GM12801 (cell line): ENCODE results near the gene MACIR.

Experiments used
- TF ChIP-seq, protein P1 (sequence below): IDR thresholded peaks from one replicate; pipeline ENCODE4 v1.5.1; 2011; ENCODE audit warnings: control low read depth; ENCODE audit not compliant: insufficient read length; ENCODE audit errors: extremely low read depth

The MACIR gene, protein sequence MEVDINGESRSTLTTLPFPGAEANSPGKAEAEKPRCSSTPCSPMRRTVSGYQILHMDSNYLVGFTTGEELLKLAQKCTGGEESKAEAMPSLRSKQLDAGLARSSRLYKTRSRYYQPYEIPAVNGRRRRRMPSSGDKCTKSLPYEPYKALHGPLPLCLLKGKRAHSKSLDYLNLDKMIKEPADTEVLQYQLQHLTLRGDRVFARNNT

DNA sequence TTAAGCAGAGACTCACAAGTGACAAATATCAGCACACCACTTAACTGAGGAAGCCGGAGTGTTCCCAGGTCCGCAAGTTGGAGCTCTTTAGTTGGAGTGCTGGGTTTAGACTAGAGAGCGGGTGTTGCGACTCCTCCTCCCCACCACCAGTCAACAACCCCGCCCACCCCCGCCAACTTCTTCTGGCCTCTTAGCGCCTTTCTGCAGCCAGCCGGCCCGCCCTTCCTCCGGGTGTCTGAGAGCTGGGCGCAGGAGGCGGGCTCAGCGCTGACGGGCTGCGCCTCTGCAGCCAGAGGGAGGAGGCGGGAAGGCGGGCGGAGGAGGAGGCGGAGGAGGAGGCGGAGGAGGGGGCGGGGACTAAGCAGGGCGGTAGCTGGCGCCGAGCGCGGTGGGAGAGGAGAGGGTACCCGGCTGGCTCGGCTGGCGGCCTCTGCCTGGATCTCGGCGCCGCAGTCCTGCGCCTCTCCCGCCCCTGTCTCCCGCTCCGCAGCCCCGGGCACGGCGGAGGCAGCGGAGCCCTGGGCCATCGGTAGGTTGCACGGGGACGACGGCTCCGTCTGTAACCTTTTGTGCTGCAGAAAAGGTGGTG lies at the start of gene MACIR:
TSS of gene MACIR (plus strand) at position 396 of the 589 bp plus-strand sequence. CDS start 17,157 bp downstream, outside the sequence.
- TF ChIP-seq, protein P1, sequence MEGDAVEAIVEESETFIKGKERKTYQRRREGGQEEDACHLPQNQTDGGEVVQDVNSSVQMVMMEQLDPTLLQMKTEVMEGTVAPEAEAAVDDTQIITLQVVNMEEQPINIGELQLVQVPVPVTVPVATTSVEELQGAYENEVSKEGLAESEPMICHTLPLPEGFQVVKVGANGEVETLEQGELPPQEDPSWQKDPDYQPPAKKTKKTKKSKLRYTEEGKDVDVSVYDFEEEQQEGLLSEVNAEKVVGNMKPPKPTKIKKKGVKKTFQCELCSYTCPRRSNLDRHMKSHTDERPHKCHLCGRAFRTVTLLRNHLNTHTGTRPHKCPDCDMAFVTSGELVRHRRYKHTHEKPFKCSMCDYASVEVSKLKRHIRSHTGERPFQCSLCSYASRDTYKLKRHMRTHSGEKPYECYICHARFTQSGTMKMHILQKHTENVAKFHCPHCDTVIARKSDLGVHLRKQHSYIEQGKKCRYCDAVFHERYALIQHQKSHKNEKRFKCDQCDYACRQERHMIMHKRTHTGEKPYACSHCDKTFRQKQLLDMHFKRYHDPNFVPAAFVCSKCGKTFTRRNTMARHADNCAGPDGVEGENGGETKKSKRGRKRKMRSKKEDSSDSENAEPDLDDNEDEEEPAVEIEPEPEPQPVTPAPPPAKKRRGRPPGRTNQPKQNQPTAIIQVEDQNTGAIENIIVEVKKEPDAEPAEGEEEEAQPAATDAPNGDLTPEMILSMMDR = no peak

DNA sequence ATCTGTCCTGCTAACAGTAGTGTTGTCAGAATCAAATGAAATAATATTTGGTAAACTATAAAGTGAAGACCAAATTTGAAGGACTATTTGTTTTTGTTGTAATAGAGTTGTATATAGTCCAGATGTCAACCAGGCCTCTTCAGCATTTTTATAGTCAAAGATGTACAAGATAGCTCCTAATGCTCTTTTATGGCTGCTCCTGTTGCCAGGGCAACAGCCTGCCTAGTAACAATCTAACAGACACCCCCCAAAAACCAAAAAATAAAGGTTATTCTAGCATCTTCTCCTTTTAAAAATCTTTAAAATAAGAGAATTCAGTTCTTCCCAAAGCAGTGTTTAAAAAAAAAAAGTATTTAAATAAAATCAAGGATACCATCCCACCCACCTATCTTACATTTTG lies 49.5 kb upstream of the MACIR start:
- TF ChIP-seq, protein P1 = no peak

DNA sequence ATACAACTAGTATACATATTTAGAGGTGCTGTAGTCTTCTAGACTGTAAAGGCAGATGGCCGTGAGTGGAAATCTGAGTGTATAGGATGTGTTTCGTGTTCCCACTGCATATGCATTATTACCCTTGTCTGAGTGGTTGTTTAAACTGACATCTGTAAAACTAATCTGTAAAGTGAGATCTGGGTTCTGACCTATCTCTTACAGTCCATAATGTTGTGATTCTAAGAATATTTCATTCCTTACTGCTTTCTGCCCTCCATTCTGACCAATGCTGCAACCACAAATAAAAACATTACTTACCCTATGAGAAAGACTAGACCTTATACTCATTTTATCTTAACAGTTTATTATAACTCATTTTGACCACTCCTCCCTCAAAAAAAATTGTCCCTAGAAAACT lies 47.6 kb upstream of the MACIR start:
- TF ChIP-seq, protein P1 = no peak

DNA sequence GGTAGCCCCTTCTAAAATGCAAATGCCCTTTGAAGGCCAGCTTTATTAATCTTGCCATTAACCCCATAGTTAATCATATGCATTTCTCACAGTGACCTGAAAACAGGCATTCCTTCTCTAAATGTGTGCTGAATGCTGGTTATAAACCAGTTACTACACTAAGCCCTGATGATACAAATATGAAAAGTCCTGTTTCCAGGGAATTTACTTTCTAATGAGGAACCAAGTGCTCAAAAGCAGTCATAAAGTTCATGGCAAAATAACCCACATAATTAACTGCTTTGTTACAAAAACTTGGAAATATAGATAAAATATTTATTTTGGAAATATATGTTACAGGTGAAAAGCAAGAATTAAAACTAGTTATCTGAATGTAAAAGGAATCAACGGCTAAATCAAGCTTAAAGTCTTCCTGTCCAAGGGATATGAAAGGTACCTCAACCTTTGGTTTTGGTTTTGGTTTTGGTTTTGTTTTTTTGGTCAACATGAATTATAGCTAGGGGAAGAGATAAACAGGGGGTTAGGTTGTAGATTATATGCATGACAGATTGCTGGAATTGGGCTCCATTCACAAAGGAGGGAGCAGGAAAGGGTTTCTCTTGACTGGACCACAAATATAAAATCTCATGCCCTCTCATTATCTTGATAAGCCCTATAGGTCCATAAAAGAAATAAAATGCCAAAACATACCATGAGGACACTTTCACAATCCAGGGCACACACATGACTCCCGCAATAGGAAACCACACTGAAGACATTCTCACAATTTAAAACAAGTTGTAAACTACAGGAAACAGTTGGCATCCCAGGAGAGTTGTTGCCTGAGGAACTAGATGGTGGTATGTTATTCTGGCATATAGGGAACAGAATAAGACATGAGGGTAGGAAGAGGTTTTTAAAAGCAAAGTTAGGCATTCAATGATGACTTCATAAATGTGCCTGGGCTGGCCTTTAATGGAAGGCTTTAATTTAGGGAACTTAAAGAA lies 46.7 kb upstream of the MACIR start:
- TF ChIP-seq, protein P1 = no peak

DNA sequence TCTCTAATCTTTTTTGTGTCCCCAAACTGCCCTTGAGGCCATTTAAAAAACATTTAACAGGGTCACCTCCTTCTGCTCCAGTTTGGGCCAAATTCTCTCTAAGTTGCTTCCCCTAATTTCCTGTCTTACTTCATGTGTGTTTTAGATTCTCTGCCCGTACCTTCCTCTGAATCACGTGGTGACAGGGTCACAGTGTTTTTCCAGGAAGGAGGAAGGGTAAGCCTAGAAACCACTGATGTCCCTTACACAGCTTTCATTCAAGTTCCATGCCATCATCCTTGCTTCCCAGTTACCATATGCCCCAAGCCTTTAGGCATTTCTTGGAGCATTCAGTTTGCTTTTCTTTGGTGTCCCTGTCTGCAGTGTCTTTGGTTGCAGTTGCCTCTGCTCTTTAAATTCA lies 42.4 kb upstream of the MACIR start:
- TF ChIP-seq, protein P1 = no peak

DNA sequence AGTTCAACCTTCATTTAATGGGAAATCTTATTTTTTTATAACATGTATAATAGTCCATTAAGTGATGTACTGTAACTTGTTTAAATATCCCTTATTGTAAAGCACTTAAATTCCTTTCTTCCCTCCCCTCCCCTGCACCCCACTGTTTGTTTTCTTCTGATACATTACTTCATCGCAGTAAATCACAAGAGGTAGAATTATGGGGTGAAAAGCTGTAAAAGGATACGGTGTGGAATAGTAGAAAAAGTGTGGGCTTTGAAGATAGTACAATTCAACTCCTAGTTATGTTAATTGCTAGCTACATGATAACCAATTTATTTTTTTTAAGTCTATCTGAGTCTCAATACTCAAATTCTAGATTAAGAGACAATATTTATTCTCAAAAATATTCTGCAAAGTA lies 41.9 kb upstream of the MACIR start:
- TF ChIP-seq, protein P1 = no peak

DNA sequence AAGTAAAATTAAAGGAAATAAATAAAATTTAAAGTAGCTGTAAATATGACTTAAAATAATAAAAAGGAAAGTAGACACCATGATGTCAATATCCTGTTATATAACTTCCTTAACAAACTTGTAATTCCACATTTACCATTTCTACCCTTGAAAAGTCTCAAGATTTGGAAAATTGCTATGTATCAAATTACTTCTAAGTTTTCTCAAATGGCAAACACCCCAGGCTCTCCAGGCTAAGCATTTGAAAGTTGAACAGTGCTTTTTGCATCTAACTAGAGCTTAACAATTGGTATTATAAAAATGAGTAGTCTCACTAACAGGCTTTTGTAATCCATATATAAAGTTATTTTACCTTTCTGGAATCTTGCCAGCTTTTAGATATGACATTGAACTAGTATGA lies 41.5 kb upstream of the MACIR start:
- TF ChIP-seq, protein P1 = no peak
